A549 (cell line): ENCODE measurements around the gene ICOS. TPM values are rescaled to one million over a fixed set of nuclear protein-coding genes. Genes with fewer than 3 reads are reported as not detected.

Experiments used
- ATAC-seq, 2 experiments: fragments of 200-7000 bp in 1 of 2; fragments of >200 bp in 1 of 2; cut with Nextera tagmentation in 1 of 2; cut with Tn5 transposase in 1 of 2; 3 replicates each; pipeline versions ENCODE4 v1.8.0 to v1.9.1; 2018 to 2020; ENCODE audit warnings: mild to moderate bottlenecking in 1 of 2, moderate library complexity in 1 of 2
- CTCF ChIA-PET: fragments of 300-600 bp; sonication (Branson Sonifier 250); formaldehyde crosslinking; extraction: SDS; loops from one replicate; lab custom pipeline; 2021; ENCODE audit warnings: antibody characterized with exemption, inconsistent platforms; lab: Yijun Ruan, JAX
- POLR2A ChIA-PET: fragments of 350-600 bp; formaldehyde crosslinking; extraction: SDS; loops from one replicate; lab custom pipeline; 2021; ENCODE audit warnings: antibody characterized with exemption, inconsistent platforms; lab: Yijun Ruan, JAX
- DNase-seq, 2 experiments: peaks; one replicate each; pipeline versions ENCODE4 v3.0.0 to v3.0.0-alpha.2; 2011 to 2016; ENCODE audit warnings: low read depth in 1 of 2, low spot score in 1 of 2
- FAIRE-seq: peaks from 2 replicates; lab custom pipeline; 2011; peaks lifted over from hg19 to GRCh38; lab: Jason Lieb, UNC
- H3K27ac ChIP-seq, 2 experiments: fragments of >200 bp; sonication (Bioruptor Twin); formaldehyde crosslinking; 3 replicates each; pipeline ENCODE4 v1.5.1; 2016 to 2017
- H3K4me1 ChIP-seq: fragments of >200 bp; sonication (Bioruptor Twin); formaldehyde crosslinking; 3 replicates; pipeline ENCODE4 v1.6.1; 2016
- H3K4me2 ChIP-seq: fragments of >200 bp; sonication (Bioruptor Twin); formaldehyde crosslinking; 3 replicates; pipeline ENCODE4 v1.6.1; 2016
- H3K4me3 ChIP-seq: fragments of >200 bp; sonication (Bioruptor Twin); formaldehyde crosslinking; 3 replicates; pipeline ENCODE4 v1.5.1; 2016
- H3K9me3 ChIP-seq: fragments of >200 bp; sonication (Bioruptor Twin); formaldehyde crosslinking; 3 replicates; pipeline ENCODE4 v1.6.1; 2016
- ATOH8 ChIP-seq: fragments of 250-450 bp; sonication (Bioruptor Pico); IDR thresholded peaks from 2 replicates; pipeline ENCODE4 v1.5.0; 2020; ENCODE audit warnings: low read depth, mild to moderate bottlenecking, moderate library complexity
- BHLHE40 ChIP-seq: IDR thresholded peaks from 2 replicates; pipeline ENCODE4 v1.6.1; 2012; ENCODE audit warnings: low read depth, low read length, inconsistent platforms
- CBX2 ChIP-seq: fragments of 200-600 bp; sonication (generic); IDR thresholded peaks from 2 replicates; pipeline ENCODE4 v1.6.1; 2016; ENCODE audit warnings: low read depth, mild to moderate bottlenecking, borderline replicate concordance
- CBX8 ChIP-seq: fragments of 200-600 bp; sonication (generic); IDR thresholded peaks from 2 replicates; pipeline ENCODE4 v1.6.1; 2016
- CEBPB ChIP-seq, 2 experiments: fragments of >200 bp in 1 of 2; sonication (Bioruptor Twin) in 1 of 2; formaldehyde crosslinking in 1 of 2; IDR thresholded peaks; 2 replicates each; pipeline ENCODE4 v1.6.1; 2012 to 2016
- EHF ChIP-seq: fragments of 250-450 bp; sonication (Bioruptor Pico); IDR thresholded peaks from 2 replicates; pipeline ENCODE4 v1.5.0; 2020; ENCODE audit warnings: mild to moderate bottlenecking
- EHMT2 ChIP-seq: fragments of 200-600 bp; sonication (generic); IDR thresholded peaks from 2 replicates; pipeline ENCODE4 v1.6.1; 2016; ENCODE audit warnings: antibody characterized with exemption, low read depth, mild to moderate bottlenecking, moderate library complexity
- EP300 ChIP-seq, 2 experiments: fragments of >200 bp; sonication (Bioruptor Twin); formaldehyde crosslinking; IDR thresholded peaks; 2 replicates in 1 of 2; 3 replicates in 1 of 2; pipeline ENCODE4 v1.6.1; 2016 to 2017
- FOSB ChIP-seq: fragments of 250-450 bp; sonication (Bioruptor Pico); IDR thresholded peaks from 2 replicates; pipeline ENCODE4 v1.5.0; 2020; ENCODE audit warnings: mild to moderate bottlenecking, moderate library complexity
- FOSL2 ChIP-seq, 2 experiments: fragments of 450-650 bp in 1 of 2; fragments of >200 bp in 1 of 2; sonication (Bioruptor Twin) in 1 of 2; formaldehyde crosslinking; IDR thresholded peaks; 2 replicates each; pipeline versions ENCODE4 v1.5.0 to v1.6.1; 2016 to 2020; ENCODE audit warnings: mild to moderate bottlenecking in 1 of 2, moderate library complexity in 1 of 2
- HEYL ChIP-seq: fragments of 250-450 bp; sonication (Bioruptor Pico); IDR thresholded peaks from 2 replicates; pipeline ENCODE4 v1.8.0; 2021; ENCODE audit warnings: mild to moderate bottlenecking, moderate library complexity
- HOXB5 ChIP-seq: fragments of 250-450 bp; sonication (Bioruptor Pico); IDR thresholded peaks from 2 replicates; pipeline ENCODE4 v1.5.0; 2020; ENCODE audit warnings: mild to moderate bottlenecking, moderate library complexity
- JUNB ChIP-seq: fragments of >200 bp; sonication (Bioruptor Twin); formaldehyde crosslinking; IDR thresholded peaks from 2 replicates; pipeline ENCODE4 v1.6.1; 2016
- MAX ChIP-seq: IDR thresholded peaks from 2 replicates; pipeline ENCODE4 v1.6.1; 2012
- MAZ ChIP-seq: fragments of 150-350 bp; IDR thresholded peaks from 2 replicates; pipeline ENCODE4 v1.6.1; 2014; ENCODE audit warnings: antibody characterized with exemption, low read depth, low read length, borderline replicate concordance
- NFE2L2 ChIP-seq: fragments of 150-350 bp; conservative IDR thresholded peaks from 2 replicates; pipeline ENCODE4 v1.6.1; 2014; ENCODE audit warnings: low read length
- NR3C1 ChIP-seq: fragments of >200 bp; sonication (Bioruptor Twin); formaldehyde crosslinking; IDR thresholded peaks from 3 replicates; pipeline ENCODE4 v1.6.1; 2017
- RARB ChIP-seq: fragments of 250-450 bp; sonication (Bioruptor Pico); IDR thresholded peaks from 2 replicates; pipeline ENCODE4 v1.8.0; 2021; ENCODE audit warnings: mild to moderate bottlenecking, moderate library complexity
- RCOR1 ChIP-seq: fragments of 150-350 bp; IDR thresholded peaks from 2 replicates; pipeline ENCODE4 v1.6.1; 2014; ENCODE audit warnings: antibody characterized with exemption, low read length, low read depth
- RNF2 ChIP-seq: fragments of 200-600 bp; sonication (generic); IDR thresholded peaks from 2 replicates; pipeline ENCODE4 v1.6.1; 2016; ENCODE audit warnings: low read depth, mild to moderate bottlenecking, antibody characterized with exemption, moderate library complexity, borderline replicate concordance
- SREBF2 ChIP-seq: fragments of 450-650 bp; IDR thresholded peaks from 2 replicates; pipeline ENCODE4 v1.6.1; 2014; ENCODE audit warnings: mild to moderate bottlenecking, moderate library complexity
- TP53 ChIP-seq: fragments of 250-450 bp; sonication (Bioruptor Pico); IDR thresholded peaks from 2 replicates; pipeline ENCODE4 v1.5.0; 2021; ENCODE audit warnings: mild to moderate bottlenecking, moderate library complexity
- ZNF302 ChIP-seq: fragments of 250-450 bp; sonication (Bioruptor Pico); IDR thresholded peaks from 2 replicates; pipeline ENCODE4 v1.9.0; 2021; ENCODE audit warnings: inconsistent platforms, mild to moderate bottlenecking, moderate library complexity
- ZSCAN20 ChIP-seq: fragments of 250-450 bp; sonication (Bioruptor Pico); IDR thresholded peaks from 2 replicates; pipeline ENCODE4 v1.8.0; 2022; ENCODE audit warnings: mild to moderate bottlenecking, moderate library complexity
- WGBS: methylation state at CpG from one replicate; pipeline ENCODE4 v1.1.6; 2017; ENCODE audit errors: missing lambda C conversion rate; 5-methylcytosine and 5-hydroxymethylcytosine counted together
- polyA plus RNA-seq, 4 experiments: library from polyadenylated mRNA; depleted of rRNA in 3 of 4; stranded (reverse); fragments of >200 nt; fragmentation: RNase III in 1 of 4; extraction: RNeasy Plus Mini Kit Qiagen cat#74134 plus additional on column Dnase treatment in 1 of 4; gene quantifications; 2 replicates in 3 of 4; 3 replicates in 1 of 4; pipeline ENCODE4 v1.2.3, GENCODE V29; 2011 to 2017
- TF ChIP-seq, protein P1 (sequence below): fragments of 150-350 bp; IDR thresholded peaks from 2 replicates; pipeline ENCODE4 v1.6.1; 2014; ENCODE audit warnings: low read depth, mild to moderate bottlenecking, low read length
- TF ChIP-seq, protein P2 (sequence below): fragments of >200 bp; sonication (Bioruptor Twin); formaldehyde crosslinking; IDR thresholded peaks from 2 replicates; pipeline ENCODE4 v1.6.1; 2016

ICOS gene
- polyA plus RNA-seq, 2 of the 4 experiments (the other 2 are of a cell fraction): not detected

DNA sequence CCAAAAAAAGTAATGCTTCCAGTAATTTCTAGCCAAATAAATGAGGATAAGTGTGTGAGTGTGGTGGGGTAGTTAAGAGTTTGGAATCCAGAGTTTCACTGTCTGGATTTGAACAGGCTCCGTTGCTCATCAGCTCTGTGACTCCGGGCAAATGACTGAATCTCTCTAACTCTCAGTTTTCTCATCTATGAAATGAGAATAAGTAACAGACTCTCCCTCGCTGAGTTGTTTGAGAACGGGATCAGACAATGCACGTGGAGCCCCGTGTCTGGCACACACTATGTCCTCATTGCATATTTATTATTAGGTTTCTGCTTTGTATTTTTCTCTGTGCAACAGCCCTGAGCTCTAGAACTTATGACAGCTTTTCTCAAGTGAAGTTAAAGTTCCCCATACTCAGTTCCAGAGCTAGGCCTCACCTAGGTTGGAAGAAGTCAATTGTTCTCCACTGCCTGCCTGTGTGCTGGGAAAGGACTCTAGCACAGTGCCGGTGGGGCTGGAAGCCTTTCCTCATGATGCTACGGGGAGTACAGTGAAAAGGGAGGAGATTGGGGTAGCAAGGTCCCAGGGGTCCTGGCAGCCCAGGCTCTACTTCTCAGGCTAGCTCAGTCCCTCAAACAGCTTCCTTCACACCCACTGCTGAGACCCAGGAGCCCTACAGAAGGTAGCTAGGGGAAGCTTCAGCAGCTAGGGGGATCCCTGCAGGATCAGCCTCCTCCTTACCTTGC lies 1.7 kb upstream of the ICOS start:
- POLR2A ChIA-PET: no interaction called here
- ATAC-seq: no peak
- TF ChIP-seq EHMT2 (no peak), RNF2 (no peak), NR3C1 (no peak), CBX2 (no peak), CBX8 (no peak), EHF (no peak), RCOR1 (no peak), MAZ (no peak), FOSL2 (IDR thresholded peaks at IDR 0.05) (no peak), FOSL2 (CRISPR knock-in tag; IDR thresholded peaks at IDR 0.05) (no peak), ATOH8 (no peak), CEBPB (IDR thresholded peaks at IDR 0.05) (no peak), FOSB (CRISPR knock-in tag) (no peak), RARB (CRISPR knock-in tag) (no peak), MAX (no peak)
- TF ChIP-seq, protein P1, sequence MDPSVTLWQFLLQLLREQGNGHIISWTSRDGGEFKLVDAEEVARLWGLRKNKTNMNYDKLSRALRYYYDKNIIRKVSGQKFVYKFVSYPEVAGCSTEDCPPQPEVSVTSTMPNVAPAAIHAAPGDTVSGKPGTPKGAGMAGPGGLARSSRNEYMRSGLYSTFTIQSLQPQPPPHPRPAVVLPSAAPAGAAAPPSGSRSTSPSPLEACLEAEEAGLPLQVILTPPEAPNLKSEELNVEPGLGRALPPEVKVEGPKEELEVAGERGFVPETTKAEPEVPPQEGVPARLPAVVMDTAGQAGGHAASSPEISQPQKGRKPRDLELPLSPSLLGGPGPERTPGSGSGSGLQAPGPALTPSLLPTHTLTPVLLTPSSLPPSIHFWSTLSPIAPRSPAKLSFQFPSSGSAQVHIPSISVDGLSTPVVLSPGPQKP: no peak
- TF ChIP-seq, protein P2, sequence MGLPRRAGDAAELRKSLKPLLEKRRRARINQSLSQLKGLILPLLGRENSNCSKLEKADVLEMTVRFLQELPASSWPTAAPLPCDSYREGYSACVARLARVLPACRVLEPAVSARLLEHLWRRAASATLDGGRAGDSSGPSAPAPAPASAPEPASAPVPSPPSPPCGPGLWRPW: no peak
- TF ChIP-seq, all 56 proteins: peak for 0
- WGBS: 67% methylated on average over 8 of the region's 8 CpGs
- Histone ChIP-seq H3K4me3 (no peak overlapping the region), H3K9me3 (no peaks in the 10 kb centered on the region), H3K27ac (no peak overlapping the region), H3K4me1 (no peaks in the 10 kb centered on the region), H3K4me2 (no peak overlapping the region)
- no peak for FAIRE-seq
- CTCF ChIA-PET: no interaction called here
- no peak for DNase-seq

- TF ChIP-seq EHMT2 (no peak), HEYL (CRISPR knock-in tag) (no peak), SREBF2 (no peak), EHF (no peak), BHLHE40 (no peak), CBX2 (no peak), CBX8 (no peak), HOXB5 (CRISPR knock-in tag) (no peak), ZSCAN20 (CRISPR knock-in tag) (no peak), NFE2L2 (no peak)
- FAIRE-seq (no peak), ATAC-seq (no peak), DNase-seq (no peak)
- WGBS: 71% methylated on average over 4 of the region's 4 CpGs
- Histone ChIP-seq H3K4me3 (no peak overlapping the region), H3K9me3 (no peaks in the 10 kb centered on the region), H3K4me2 (no peak overlapping the region), H3K27ac (no peak overlapping the region), H3K4me1 (no peaks in the 10 kb centered on the region)
- ChIA-PET POLR2A (no interaction called here), CTCF (no interaction called here)
These were observed 995 bp upstream of the ICOS start for GRCh38 chr2:203935568-203935967.

DNA sequence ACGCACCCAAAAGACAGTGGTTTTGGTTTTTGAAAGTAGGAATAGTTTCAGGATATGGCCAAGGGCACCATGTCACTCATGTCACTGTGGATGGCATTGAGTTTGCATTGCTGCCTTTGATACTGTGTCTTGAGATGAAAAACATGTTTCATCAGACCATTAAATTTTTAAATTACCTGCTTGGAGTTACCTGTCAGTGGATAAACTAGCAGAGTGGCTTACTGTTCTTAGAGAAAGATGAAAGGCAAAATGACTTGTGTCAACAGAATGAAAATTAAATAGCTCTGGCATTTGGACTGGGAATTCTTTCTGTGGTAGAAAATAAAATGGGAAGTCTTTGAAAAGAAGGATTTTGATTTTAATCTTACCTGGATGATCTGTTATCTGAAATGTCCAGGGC lies 386 bp downstream of the ICOS start:
- TF ChIP-seq JUNB: no peak
- TF ChIP-seq EP300 (IDR thresholded peaks at IDR 0.05): no peak
- TF ChIP-seq TP53 (CRISPR knock-in tag): no peak
- TF ChIP-seq ZNF302: no peak
- no peak for TF ChIP-seq BHLHE40
- no peak for TF ChIP-seq EHMT2
- Histone ChIP-seq H3K4me3 (no peak overlapping the region), H3K4me2 (no peak overlapping the region), H3K9me3 (no peaks in the 10 kb centered on the region; the same call in 2 of the 3 replicates), H3K4me1 (no peaks in the 10 kb centered on the region), H3K27ac (no peak overlapping the region)
- 40% methylated on average over 1 of the region's 1 CpG for WGBS
- FAIRE-seq: no peak
- ChIA-PET POLR2A (no interaction called here), CTCF (no interaction called here)
- ATAC-seq: no peak
- no peak for DNase-seq
